AG08395 (cell line): Measurements from ENCODE around the gene INTS6.

Experiments
- DNase-seq: peaks from one replicate; pipeline ENCODE4 v3.0.0; 2012; ENCODE audit warnings: mixed read lengths, low spot score

Gene INTS6, protein sequence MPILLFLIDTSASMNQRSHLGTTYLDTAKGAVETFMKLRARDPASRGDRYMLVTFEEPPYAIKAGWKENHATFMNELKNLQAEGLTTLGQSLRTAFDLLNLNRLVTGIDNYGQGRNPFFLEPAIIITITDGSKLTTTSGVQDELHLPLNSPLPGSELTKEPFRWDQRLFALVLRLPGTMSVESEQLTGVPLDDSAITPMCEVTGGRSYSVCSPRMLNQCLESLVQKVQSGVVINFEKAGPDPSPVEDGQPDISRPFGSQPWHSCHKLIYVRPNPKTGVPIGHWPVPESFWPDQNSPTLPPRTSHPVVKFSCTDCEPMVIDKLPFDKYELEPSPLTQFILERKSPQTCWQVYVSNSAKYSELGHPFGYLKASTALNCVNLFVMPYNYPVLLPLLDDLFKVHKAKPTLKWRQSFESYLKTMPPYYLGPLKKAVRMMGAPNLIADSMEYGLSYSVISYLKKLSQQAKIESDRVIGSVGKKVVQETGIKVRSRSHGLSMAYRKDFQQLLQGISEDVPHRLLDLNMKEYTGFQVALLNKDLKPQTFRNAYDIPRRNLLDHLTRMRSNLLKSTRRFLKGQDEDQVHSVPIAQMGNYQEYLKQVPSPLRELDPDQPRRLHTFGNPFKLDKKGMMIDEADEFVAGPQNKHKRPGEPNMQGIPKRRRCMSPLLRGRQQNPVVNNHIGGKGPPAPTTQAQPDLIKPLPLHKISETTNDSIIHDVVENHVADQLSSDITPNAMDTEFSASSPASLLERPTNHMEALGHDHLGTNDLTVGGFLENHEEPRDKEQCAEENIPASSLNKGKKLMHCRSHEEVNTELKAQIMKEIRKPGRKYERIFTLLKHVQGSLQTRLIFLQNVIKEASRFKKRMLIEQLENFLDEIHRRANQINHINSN

DNA sequence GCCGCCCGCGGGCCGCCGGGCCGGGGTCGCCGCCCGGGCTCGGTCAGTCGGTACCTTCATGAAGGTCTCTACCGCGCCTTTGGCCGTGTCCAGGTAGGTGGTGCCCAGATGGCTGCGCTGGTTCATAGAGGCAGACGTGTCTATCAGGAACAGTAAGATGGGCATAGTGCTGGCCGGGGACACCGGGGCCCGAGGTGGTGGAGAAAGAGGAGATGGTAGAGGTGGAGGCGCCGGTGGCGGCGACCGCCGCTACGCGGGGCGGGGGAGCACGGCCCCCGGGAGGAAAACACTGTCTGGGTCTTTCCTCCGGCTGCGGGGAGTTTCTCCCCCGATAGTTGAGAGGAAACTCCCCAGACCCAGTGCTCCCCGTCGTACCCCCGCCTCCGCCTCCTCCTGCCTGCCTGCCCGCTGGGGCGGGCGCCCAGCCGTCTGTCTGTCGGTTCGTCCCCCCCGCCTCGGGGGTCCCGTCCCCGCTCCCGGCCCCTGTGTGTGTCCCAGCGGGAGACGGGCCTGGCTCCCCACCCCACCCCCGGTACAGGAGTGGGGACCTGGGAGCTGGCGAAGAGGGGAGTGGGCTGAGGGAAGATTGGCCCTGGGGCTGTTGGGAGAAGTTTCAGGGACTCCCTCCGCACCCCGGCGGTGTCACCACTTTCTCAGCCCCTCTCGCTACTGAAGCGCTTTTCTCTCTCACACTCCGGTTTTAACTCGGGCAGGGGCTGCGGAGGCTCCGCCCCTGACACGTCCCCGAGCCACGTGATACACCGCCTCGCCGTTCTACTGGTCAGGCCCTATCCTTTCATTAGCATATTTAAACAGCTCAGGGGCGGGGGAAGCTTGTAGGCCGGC is at the start of gene INTS6:
TSS of gene INTS6 (minus strand) at position 676 of the 846 bp plus-strand sequence. CDS start at position 165, 511 bp downstream.
- no peak for DNase-seq

DNA sequence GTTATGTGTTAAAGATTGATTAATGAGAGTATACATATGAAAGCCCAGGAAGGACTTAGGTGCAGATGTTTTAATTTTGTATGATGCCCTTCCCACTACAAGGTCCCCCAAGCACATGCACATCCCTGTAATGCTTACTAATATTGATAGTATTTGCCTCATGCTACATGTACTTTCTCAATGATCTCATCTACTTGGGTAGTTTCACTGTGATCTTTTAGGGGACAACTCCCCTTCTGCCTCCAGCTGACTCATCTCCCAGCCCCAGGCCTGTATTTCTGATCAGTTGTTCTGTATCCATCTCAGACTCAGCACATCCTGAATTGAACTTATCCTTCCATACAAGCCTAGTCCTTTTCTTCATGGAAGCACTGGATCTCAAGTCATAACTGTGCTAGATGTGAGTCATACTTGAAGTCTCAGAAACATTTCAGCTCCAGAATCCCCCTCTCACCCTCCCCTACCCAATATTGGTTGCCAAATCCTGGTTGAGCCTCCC is 49.4 kb upstream of the INTS6 start:
- DNase-seq, result peak; percentile 27

DNA sequence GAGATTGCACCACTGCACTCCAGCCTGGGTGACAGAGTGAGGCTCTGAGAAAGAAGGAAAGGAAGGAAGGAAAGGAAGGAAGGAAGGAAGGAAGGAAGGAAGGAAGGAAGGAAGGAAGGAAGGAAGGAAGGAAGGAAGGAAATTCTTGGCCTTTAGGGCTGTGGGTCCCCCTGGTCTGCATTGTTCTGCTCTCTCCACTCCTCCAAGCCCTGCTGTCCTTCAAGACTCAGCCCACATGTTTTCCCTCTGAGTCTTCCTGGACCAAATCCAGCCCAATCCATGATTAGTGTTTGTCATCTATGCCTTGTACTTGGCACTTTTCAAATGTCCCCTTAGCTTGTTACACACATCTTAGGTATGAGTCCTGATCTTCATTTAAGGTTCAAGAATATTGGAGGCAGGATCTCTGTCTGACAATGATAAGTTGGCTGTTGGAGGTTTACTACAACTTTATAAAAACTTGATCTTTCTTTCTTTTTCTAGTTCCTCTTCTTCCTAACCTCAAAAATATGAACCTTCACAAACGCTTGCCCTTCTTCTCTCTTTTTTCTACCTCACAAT is 48.8 kb upstream of the INTS6 start:
- DNase-seq, result peak; percentile 63

DNA sequence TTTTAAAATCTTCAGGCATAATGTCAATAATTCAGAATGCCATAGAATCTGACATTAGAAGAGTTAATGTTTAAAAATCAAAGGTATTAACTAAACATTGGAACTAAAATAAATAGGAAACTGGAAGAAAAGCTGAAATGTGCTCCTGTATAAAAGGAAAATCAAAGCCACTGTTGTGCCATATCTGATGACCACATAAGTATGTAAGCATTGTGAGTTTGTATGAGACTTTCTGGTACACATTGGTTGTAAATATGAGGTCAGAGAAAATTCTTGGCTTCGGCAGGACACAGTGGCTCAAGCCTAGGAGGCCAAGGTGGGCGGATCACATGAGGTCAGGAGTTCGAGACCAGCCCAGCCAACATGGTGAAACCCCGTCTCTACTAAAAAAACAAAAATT is 48.3 kb upstream of the INTS6 start:
- no peak for DNase-seq

DNA sequence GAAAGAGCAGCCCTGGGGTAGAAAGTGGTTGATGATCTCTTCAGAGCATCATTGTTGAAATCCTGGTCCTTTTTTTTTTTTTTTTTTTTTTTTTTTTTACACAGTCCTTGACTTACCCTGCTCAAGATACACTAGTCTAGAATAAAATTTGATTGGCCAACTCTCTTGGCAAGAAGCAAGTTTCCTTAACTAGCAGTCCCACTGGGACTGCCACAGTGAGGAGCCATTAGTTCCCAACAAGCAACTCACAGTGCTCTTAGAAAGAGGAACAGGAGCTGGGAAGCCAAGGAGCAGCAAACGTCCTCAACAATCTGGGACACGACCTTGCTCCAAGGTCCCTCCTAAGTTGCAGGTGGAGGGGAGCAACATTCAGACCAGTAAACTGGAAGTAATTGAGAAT is 47.9 kb upstream of the INTS6 start:
- no peak for DNase-seq

DNA sequence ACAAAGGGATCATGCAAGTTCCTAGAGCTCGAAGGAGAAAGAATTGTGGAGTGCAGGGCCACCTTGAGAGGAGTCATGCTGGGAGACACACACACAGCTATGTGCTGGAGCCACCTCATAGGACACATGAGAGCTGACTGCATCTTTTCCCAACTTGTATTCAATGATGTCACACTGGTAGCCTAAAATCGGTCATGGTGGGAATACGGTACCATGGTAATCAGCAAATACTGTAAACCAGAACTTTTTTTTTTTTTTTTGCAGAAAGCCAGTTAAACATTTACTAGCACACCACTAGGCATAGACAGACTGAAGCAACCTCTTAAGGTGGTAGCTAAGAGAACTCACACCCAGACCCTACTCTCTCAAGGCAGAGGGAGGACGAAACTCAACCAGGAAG is 47.0 kb upstream of the INTS6 start:
- DNase-seq, result no peak

DNA sequence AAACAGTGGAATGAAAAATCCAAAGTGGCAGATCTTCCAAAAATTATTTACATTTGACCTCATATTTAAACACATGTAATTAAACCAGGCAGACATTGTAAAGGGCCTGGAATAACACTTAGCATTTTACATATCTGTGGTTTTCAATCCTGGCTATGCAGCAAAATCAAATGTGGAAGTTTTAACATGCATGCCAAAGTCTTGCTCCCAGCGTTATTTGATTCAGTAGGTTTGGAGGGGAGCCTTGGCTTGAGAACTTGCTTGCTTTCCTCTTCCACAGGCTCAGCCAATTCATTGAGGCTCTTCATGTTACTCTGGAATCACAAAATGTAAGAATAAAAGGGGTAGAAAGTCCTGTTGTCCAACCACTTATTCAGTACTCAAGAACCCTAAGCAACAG is 42.5 kb upstream of the INTS6 start:
- DNase-seq, result no peak

DNA sequence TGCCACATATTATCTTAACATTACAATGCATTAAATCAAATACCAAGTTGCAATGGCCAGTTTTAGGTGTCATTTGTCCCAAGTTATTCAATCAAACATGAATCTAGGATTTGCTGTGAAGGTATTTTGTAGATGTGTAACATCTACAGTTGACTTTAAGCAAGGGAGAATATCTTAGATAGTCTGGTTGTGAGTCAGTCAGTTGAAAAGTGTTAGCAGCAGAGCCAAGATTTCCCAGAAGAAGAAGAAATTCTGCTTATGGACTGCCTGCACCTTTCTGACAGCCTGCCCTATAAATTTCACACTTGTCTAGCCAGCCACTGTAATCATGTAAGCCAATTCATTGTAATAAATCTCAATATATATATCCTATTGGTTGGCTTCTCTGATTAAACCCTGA is 41.3 kb upstream of the INTS6 start:
- peak; percentile 50 for DNase-seq

DNA sequence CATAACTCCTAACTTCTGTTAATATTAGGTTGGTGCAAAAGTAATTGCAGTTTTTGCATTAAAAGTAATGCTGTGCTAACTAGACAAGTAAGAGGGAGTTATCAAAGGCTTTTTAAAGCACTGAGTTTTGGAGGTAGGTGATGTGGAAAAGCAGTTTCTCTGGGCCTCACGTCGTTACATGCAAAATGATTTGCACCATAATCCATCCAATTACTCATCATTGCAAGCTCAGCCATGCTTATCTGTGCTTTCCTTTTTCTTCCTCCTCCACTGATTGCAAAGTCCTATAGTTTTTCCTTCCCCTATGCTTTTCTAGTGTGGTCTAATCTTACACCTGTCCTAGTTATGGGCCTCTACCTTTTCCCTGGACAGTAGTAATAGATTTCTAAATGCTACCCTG is 35.4 kb upstream of the INTS6 start:
- DNase-seq, result no peak

DNA sequence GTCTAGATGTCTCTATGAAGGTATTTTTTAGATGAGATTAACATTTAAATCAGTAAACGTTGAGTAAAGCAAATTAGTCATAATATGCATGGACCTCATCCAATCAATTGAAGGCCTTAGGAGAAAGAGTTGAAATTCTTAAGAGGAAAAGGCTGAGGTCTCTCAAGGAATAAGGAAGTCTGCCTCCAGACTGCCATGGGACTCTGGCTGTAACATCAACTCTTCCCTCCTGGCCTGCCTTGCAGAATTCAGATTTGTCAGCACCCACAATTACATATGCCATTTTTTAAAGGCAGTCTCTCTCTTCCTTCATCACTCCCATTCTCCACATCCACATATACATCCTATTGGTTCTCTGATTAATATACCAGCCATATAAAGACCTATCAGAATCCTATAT is 28.8 kb upstream of the INTS6 start:
- no peak for DNase-seq

DNA sequence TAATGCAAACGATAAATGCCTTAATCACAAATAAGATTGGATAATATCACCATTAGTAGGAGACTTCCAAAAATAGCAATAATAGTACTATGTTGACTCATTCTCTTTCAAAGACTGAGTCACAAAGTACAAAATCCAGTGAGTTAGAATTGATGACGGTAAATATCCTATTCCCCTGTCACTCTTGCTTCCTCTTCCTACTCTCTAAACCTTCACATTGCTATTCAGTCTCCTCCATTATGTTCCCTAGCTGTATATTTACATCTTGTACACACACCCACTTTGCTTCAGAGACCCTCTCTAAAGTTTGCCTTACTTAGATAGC is 26.3 kb upstream of the INTS6 start:
- DNase-seq, result peak; percentile 66

DNA sequence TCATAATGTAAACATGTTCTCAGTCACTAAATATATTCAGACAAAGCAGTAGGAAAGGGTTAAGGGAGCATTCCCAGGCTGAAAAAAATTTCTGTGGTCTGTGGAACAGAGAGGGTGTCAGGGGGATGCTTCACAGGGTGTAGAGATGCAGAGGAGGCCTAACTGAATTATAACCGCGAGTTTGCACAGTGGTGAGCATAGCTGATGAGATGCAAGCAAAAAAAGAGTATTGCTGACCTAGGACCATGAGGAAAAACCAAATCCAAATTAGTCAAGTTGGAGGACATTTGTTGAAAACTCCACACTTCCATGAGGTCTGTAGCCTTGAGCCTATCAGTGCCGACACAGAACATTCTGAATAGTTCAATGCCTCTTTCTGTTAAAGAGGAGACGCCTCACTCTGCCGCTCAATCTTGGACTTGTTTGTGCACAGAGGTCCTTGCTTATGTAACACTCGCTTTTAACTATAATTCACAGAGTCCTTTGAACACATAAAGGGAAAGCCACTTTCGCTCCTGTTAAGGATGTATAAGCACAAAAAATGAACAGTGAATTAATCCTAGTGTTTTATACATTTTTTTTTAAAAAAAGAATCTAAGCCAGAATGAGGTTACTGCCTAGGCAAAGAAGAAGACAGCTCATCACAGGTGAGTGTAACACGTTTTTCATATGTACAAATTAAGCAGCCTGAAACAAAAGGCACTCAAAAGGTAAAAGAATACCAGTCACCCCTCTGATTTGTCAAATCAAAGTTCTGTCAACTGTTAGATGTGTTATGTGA is 25.8 kb upstream of the INTS6 start:
- no peak for DNase-seq

DNA sequence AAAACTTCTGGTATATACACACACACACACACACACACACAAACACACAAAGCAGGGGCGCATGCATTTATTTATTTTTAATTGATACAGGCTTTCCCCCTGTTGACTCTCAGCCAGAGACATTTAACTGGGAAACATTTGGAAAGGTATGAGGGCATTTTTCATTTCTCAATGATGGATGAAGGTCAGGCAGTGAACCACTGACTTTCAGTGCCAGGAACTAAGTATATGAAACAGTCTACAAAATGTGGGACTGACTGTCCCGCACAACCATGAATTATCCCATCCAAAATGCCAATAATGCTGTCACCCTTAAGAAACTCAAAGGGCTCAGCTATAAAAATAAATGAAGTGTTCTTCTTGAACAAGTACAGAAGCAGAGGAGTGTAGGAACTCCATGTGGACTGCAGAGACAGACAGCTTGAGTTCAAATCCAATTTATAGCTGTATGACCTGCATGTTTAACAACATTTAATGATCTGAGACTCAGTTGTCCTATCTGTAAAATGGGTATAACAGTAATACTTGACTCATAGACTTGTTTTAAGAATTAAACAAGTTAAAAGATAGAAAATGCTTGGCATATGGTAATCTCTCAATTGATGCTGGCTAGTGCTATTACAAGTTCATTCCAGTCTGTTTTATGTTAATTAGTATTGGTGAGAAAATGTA is 25.0 kb upstream of the INTS6 start:
- DNase-seq, result no peak

DNA sequence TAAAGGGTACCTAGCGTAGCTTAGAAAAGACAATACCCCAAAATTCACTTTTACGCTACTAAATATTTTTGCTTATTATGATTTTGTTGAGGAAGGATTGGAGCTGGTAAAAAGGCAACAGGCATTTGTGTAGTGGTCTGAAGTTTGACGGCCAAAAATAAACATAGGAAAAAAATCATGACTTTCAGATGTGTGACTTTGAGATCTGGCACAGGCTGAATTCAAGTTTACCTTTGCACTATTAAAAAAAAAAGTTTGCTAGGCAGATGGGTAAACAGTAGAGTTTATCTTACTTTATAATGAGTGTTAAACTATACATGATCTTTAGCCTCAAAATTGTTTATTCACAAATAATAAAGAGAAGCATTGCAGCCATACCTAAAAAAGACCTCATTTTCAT is 24.3 kb upstream of the INTS6 start:
- DNase-seq, result no peak

DNA sequence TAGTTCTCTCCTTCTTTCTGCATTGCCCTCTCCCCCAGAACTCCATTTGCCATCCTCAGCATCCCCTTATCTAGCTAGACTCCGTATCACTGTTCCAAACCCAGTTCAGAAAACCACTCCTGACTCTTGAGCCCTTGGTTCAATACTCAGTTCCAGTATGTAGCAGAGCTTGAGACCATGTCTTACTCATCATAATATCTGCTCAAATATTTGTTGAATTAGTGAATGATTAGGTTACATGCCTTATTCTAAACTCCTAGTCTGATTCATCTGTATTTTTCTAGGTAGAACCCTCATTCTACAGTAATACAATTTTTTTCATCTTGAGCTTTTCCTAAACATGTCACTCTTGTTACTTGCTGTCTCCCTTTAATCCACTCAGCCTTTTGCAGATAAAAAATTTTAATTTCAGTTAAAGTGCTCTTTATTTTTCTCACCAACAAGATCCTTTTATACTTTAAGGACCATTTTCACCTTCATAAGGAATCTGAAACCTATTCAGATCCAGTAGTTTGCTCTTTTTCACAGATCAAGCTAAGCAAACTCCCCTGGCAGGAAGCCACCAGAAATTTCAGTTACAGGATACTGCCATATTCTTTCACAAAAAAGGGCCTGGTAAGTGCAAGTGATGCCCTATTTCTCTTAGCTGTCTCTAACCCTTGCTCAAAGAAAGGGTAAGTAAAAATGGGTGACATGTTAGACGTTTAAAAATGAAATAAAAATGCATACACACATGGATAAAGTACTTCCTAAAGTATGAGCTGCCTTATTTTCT is 23.1 kb upstream of the INTS6 start:
- no peak for DNase-seq

DNA sequence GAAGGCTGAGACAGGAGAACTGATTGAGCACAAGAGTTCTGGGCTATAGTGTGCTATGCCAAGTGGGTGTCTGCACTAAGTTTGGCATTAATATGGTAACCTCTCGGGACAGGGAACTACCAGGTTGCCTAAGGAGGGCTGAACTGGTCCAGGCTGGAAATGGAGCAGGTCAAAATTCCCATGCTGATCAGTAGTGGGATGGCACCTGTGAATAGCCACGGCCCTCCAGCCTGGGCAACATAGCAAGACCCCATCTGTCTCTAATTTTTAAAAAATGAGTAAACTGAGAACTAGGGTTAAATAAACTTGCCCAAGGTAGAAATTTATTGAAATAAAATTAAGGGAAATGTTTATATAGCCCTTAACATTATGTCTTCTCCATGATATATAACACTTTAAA is 17.0 kb upstream of the INTS6 start:
- no peak for DNase-seq

DNA sequence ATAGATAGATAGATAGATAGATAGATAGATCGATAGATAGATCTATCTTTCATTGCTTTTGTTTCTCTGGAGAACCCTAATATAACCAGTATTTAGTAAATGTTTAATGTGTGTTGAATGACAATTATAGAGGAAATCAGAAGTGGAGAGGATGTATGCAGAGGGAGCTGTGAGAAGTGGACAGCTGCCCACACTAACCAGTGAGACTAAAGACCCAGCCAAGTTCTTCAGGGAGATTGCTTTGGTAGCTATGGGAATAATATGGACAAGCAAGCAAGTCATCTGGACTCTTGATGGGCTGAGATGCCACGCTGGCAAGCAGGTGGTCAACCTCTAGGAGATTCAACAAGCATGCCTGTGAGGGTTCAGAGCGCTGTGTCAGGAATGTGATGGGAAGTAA is 14.9 kb upstream of the INTS6 start:
- DNase-seq, result no peak

DNA sequence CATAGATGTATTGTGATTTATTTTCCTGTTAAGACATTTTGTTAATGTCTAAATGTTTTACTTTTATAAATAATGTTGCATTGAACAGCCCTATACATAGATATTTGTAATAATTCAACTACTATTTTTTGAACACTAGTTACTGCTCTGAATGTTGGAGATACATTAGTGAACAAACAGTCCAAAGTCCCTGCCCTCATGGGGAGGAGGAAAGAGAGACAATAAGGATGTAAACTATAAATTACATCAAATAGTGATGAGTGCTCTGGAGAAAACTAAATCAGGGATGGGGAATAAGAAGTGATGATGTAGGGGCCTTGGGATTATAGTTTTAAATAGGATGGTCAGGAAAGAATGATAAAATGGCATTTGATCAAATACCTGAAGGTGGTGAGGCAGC is 12.3 kb upstream of the INTS6 start:
- DNase-seq, result no peak

DNA sequence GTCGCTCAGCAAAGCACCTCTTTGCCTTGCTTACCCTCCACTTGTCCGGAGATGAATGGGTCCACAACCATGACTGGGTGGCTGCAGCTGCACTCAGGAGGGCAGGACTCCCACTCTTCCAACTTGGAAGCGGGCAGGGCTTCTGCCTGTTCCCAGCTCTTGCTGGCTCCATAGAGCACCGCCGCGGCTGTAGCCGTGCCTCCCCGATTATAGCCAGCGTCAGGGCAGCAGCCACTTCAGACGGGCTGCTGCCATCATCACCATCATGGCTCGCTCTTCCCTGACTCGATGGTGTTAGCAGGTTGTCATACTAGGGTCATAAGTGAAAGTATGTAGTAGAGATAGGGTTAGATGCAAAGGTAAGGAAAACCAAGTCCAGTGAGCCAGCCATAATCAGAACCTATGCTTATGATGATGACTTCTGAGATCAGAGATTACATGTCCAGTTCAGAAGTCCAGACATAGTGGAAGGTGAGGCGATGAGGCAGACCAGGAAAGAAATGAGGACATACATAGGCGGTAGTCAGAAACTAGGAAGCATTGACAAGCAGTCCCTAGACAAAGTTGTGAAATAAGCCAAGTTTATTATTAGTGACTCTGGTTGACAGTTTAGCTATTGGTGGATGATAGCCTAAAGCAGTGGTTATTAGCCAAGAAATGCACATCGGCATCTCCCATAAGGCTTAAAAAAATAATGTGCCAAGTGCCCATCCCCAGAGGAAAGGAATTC is 4.4 kb upstream of the INTS6 start:
- DNase-seq, result no peak
